NOMO-1 treated with DMSO at 0.1 percent for 48 hours (cell line): ENCODE measurements around the gene WDR36.

ENCODE experiments used
- DNase-seq: peaks from one replicate; lab custom pipeline; 2025; ENCODE audit not compliant: unreplicated experiment; lab: John Stamatoyannopoulos, UW

WDR36 gene

GRCh38 chr5:111099058-111099778 is 7.1 kb downstream of the WDR36 start:
- no peak for DNase-seq

GRCh38 chr5:111106320-111106948 is 14.3 kb downstream of the WDR36 start:
- DNase-seq, result no peak

GRCh38 chr5:111107371-111107770 is 15.2 kb downstream of the WDR36 start:
- DNase-seq, result no peak

GRCh38 chr5:111111956-111112355 is 19.8 kb downstream of the WDR36 start:
- no peak for DNase-seq

- DNase-seq, result no peak
Observed at GRCh38 chr5:111113678-111114077, 21.5 kb downstream of the WDR36 start.

- no peak for DNase-seq
Observed at GRCh38 chr5:111115229-111115628, 23.1 kb downstream of the WDR36 start.

- DNase-seq, result peak; percentile 92
Observed at GRCh38 chr5:111116550-111116949, 24.4 kb downstream of the WDR36 start.

GRCh38 chr5:111117136-111117535 is 25.0 kb downstream of the WDR36 start:
- no peak for DNase-seq

- DNase-seq, result no peak
Observed at GRCh38 chr5:111119221-111119620, 27.1 kb downstream of the WDR36 start.

GRCh38 chr5:111119856-111120255 is 27.7 kb downstream of the WDR36 start:
- no peak for DNase-seq

GRCh38 chr5:111120911-111121310 is 28.8 kb downstream of the WDR36 start:
- no peak for DNase-seq

GRCh38 chr5:111121926-111122325 is 29.8 kb downstream of the WDR36 start:
- DNase-seq, result no peak

GRCh38 chr5:111122398-111122797 is 30.2 kb downstream of the WDR36 start:
- no peak for DNase-seq

GRCh38 chr5:111124793-111125192 is 32.6 kb downstream of the WDR36 start:
- DNase-seq, result no peak

GRCh38 chr5:111126896-111127295 is 34.7 kb downstream of the WDR36 start:
- no peak for DNase-seq

- no peak for DNase-seq
Observed at GRCh38 chr5:111127453-111128195, 35.5 kb downstream of the WDR36 start.

- DNase-seq, result no peak
Observed at GRCh38 chr5:111129938-111130337, 37.8 kb downstream of the WDR36 start.

- no peak for DNase-seq
Observed at GRCh38 chr5:111131356-111131755, 39.2 kb downstream of the WDR36 start.

- no peak for DNase-seq
Observed at GRCh38 chr5:111132076-111132475, 39.9 kb downstream of the WDR36 start.

- peak; percentile 32 for DNase-seq
Observed at GRCh38 chr5:111132731-111133435, 40.7 kb downstream of the WDR36 start.

GRCh38 chr5:111133436-111133751 is 41.2 kb downstream of the WDR36 start:
- DNase-seq, result no peak

- no peak for DNase-seq
Observed at GRCh38 chr5:111134087-111134486, 41.9 kb downstream of the WDR36 start.
